ENCODE measurements around the gene IRF6. TPM values are rescaled to one million over a fixed set of nuclear protein-coding genes. Genes with fewer than 3 reads are reported as not detected.

IRF6 gene
- not detected in 2 replicates for total RNA-seq (2014; rRNA removed; shearing (Covaris generic))

DNA sequence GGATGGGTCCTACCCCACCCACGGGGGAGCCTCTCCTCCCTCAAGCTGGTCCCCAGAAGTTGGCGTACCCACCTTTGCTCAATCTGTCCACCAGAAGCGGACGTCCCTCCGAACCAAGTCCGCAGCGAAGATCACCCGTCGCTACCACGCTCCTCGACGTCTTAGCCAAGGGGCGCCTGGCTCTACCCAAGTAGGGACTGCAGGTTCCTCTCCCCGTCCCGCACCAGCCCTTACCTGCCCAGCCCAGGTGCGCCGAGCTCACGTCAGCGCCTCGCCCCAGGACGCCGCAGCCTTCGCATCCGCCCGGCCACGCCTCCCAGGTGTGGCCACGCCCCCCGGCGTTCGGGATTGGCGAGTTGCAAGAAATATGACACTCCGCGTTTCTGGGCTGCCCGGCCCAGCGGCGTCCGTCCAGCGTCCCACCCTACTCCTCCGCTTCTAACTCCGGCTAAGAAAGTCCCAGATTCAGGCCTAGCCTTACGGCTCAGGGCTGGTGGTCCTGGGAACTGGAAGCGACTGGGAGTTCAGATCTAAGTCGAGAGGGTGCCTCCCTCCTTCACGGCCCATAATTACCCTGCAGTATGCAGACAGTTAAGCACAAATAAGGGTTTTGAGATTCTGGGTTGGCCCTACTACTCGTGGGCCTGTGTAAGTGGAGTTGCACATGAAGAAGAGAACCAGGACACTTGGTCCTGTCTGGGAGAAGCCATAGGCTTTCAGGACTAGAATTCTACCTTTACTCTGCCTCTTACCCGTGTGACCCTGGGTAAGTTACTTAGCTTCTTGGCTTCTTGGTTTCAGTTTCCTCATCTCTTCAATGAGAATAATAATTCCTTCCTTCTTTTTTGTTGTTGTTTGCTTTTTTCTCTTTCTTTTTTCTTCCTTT is at the start of gene IRF6:
TSS of gene IRF6 (minus strand) at position 268 of the 886 bp plus-strand sequence. CDS start 4,729 bp downstream, outside the sequence.
- Histone ChIP-seq H3K27ac (no peak within 1 kb of the TSS), H3K36me3 (no peaks in the 10 kb centered on the region), H3K4me1 (replicated peaks) (peaks cover 12% of the 10 kb centered on the region), H3K27me3 (replicated peaks) (no peaks in the 10 kb centered on the region), H3K9me3 (replicated peaks) (no peaks in the 10 kb centered on the region), H3K4me3 (no peak within 1 kb of the TSS)
- no peak for DNase-seq (ENCODE audit: low read depth in 1 of 2, low spot score in 2 of 2)

DNA sequence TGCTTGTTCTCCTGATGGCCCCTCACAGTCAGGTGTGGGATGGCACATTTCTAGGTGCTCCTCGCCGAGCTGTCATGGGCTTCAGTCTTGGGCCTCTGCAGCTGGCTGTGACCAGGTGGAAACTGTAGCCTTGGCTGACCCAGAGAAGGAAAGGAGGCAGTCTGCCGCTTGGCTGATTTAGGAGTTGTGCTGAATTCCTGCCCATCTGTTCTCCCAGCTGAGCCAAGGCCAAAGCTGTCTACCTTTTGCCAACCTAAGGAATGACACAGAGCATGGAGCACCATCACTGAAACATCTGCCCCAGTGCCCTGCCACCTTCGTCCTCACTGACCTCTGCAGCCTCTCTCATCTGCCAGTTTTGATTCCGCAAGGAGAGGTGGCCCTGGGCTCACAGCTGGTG is 49.7 kb upstream of the IRF6 start:
- H3K27ac ChIP-seq: no peak overlapping the region
- peaks cover 35% of the 10 kb centered on the region for H3K36me3 ChIP-seq
- no peak overlapping the region for H3K4me3 ChIP-seq
- no peaks in the 10 kb centered on the region for H3K4me1 ChIP-seq (replicated peaks)
- H3K27me3 ChIP-seq (replicated peaks): no peaks in the 10 kb centered on the region
- no peak for DNase-seq (ENCODE audit: low read depth in 1 of 2, low spot score in 2 of 2)
- H3K9me3 ChIP-seq (replicated peaks): no peaks in the 10 kb centered on the region

DNA sequence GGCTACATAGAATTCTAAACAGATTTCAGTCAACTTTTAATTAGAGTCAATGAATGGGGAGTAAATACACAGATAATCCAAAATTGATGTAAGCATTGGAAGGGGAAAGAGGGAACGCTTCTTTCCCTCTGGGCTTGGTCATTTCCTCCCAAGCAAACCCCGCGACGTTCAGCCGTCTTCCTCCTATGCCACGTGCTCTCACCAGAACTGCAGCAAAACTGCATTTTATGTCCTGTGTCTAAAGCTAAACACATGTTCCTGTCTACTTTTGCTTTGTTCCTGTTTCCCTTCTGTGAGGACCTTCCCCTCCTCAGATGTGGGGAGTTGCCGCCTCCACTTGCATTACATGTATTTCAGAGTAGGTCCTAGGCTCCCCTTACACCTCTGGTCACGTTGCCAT is 49.1 kb upstream of the IRF6 start:
- Histone ChIP-seq H3K27me3 (replicated peaks) (no peaks in the 10 kb centered on the region), H3K4me3 (no peak overlapping the region), H3K36me3 (peaks cover 40% of the 10 kb centered on the region), H3K4me1 (replicated peaks) (peaks cover 5% of the 10 kb centered on the region), H3K9me3 (replicated peaks) (no peaks in the 10 kb centered on the region), H3K27ac (no peak overlapping the region)
- no peak for DNase-seq (ENCODE audit: low read depth in 1 of 2, low spot score in 2 of 2)

DNA sequence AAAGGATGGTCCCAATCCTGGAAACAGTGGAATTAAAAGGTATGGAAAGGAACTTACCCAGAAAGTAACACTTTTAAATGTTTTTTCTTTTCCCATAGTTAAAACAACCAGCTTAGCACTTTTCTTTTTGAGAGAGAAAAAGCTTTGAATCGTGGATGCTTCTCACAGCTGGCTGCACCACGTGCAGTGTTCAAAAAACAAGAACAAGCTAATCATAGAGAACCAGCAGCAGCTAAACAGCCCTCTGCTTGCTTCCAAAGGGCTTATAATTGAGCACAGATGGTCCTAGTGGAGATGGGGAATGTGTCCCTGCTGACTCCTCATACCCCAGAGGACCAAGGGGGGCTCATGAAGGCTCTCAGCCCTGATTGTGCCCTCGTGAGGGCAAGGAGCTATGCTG is 48.3 kb upstream of the IRF6 start:
- Histone ChIP-seq H3K4me1 (replicated peaks) (peaks cover 5% of the 10 kb centered on the region), H3K9me3 (replicated peaks) (no peaks in the 10 kb centered on the region), H3K36me3 (peaks cover 44% of the 10 kb centered on the region), H3K27ac (no peak overlapping the region), H3K4me3 (no peak overlapping the region), H3K27me3 (replicated peaks) (no peaks in the 10 kb centered on the region)
- DNase-seq (ENCODE audit: low read depth in 1 of 2, low spot score in 2 of 2): no peak

DNA sequence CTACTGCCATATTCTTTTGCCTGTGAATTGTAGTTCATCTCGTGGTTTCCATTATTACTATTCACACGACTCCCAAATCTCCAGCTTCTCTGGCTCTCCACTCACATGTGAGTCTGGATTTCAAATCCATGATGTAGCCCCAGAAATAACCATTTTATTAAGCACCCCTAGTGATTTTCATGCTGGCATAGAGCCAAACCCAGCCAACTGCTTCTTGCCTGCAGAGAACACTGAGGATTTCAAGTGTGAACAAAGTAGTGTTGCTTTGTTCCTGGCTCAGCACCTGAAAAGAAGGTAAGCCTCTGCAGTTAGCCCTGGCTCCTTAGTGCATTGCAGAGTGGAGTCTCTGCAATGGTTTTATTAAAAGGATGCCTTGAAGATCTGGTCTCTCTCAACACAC is 47.7 kb upstream of the IRF6 start:
- DNase-seq (ENCODE audit: low read depth in 1 of 2, low spot score in 2 of 2): no peak

GRCh38 chr1:209850342-209850979 is 44.5 kb upstream of the IRF6 start:
- Histone ChIP-seq H3K27ac (peak overlapping the region; percentile 59), H3K4me1 (replicated peaks) (peaks cover 12% of the 10 kb centered on the region), H3K36me3 (peaks cover 64% of the 10 kb centered on the region), H3K4me3 (no peak overlapping the region), H3K27me3 (replicated peaks) (no peaks in the 10 kb centered on the region), H3K9me3 (replicated peaks) (no peaks in the 10 kb centered on the region)
- peak; percentile 41 to 76 for DNase-seq (ENCODE audit: low read depth in 1 of 2, low spot score in 2 of 2)

More for the DNA sequence above, 47.7 kb upstream of the IRF6 start:
- Histone ChIP-seq H3K27me3 (replicated peaks) (no peaks in the 10 kb centered on the region), H3K9me3 (replicated peaks) (no peaks in the 10 kb centered on the region), H3K4me3 (no peak overlapping the region), H3K27ac (no peak overlapping the region), H3K36me3 (peaks cover 46% of the 10 kb centered on the region), H3K4me1 (replicated peaks) (peaks cover 5% of the 10 kb centered on the region)

- no peak for DNase-seq (ENCODE audit: low read depth in 1 of 2, low spot score in 2 of 2)
- peaks cover 72% of the 10 kb centered on the region for H3K36me3 ChIP-seq
- H3K27ac ChIP-seq: no peak overlapping the region
- H3K4me3 ChIP-seq: no peak overlapping the region
- no peaks in the 10 kb centered on the region for H3K9me3 ChIP-seq (replicated peaks)
- no peaks in the 10 kb centered on the region for H3K27me3 ChIP-seq (replicated peaks)
- peaks cover 12% of the 10 kb centered on the region for H3K4me1 ChIP-seq (replicated peaks)
Measured at GRCh38 chr1:209849388-209849787, 43.4 kb upstream of the IRF6 start.

DNA sequence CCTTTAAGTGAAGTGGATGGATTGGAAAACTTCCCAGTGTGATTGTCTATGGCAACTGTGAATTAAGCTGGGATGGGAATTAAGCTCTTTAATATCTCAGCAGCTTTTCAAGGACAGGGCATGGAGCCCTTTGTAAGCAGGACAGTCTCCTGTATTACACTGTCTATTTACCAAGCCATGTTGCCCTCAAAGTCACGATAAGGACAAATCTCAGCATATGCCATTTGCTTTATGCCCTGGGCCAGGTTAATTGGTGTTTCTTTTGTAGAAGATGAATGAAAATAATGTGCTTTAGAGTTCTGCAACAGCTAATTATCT is 39.4 kb upstream of the IRF6 start:
- H3K9me3 ChIP-seq (replicated peaks): no peaks in the 10 kb centered on the region
- H3K36me3 ChIP-seq: peaks cover 73% of the 10 kb centered on the region
- no peaks in the 10 kb centered on the region for H3K27me3 ChIP-seq (replicated peaks)
- peaks cover 20% of the 10 kb centered on the region for H3K4me1 ChIP-seq (replicated peaks)
- DNase-seq (ENCODE audit: low read depth in 1 of 2, low spot score in 2 of 2): no peak
- no peak overlapping the region for H3K4me3 ChIP-seq
- no peak overlapping the region for H3K27ac ChIP-seq

GRCh38 chr1:209844695-209845407 is 38.9 kb upstream of the IRF6 start:
- Histone ChIP-seq H3K9me3 (replicated peaks) (no peaks in the 10 kb centered on the region), H3K27ac (no peak overlapping the region), H3K36me3 (peaks cover 71% of the 10 kb centered on the region), H3K4me3 (no peak overlapping the region), H3K4me1 (replicated peaks) (peaks cover 21% of the 10 kb centered on the region), H3K27me3 (replicated peaks) (no peaks in the 10 kb centered on the region)
- DNase-seq (ENCODE audit: low read depth in 1 of 2, low spot score in 2 of 2): no peak

DNA sequence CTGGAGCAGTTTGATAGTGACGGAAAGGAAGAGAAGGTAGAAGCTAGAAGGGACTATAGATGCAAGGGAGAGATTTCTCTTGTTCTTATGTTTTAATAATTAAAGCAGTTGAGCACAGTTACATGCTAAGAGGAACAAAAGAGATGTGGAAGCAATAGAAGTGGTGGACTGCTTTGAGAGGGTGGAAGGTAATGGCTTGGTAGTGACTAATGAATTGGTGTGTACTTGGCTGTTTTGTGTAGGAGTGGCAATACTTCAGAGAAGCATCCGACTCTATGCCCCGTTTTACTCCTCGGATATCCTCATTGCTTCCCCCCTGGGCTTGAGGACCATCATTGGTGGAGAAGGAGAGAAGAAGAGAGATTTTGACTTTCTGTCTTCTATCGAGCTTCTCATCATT is 34.7 kb upstream of the IRF6 start:
- peaks cover 89% of the 10 kb centered on the region for H3K36me3 ChIP-seq
- no peaks in the 10 kb centered on the region for H3K27me3 ChIP-seq (replicated peaks)
- DNase-seq (ENCODE audit: low read depth in 1 of 2, low spot score in 2 of 2): no peak
- no peaks in the 10 kb centered on the region for H3K9me3 ChIP-seq (replicated peaks)
- peaks cover 36% of the 10 kb centered on the region for H3K4me1 ChIP-seq (replicated peaks)
- no peak overlapping the region for H3K4me3 ChIP-seq
- H3K27ac ChIP-seq: peak overlapping the region; percentile 87

DNA sequence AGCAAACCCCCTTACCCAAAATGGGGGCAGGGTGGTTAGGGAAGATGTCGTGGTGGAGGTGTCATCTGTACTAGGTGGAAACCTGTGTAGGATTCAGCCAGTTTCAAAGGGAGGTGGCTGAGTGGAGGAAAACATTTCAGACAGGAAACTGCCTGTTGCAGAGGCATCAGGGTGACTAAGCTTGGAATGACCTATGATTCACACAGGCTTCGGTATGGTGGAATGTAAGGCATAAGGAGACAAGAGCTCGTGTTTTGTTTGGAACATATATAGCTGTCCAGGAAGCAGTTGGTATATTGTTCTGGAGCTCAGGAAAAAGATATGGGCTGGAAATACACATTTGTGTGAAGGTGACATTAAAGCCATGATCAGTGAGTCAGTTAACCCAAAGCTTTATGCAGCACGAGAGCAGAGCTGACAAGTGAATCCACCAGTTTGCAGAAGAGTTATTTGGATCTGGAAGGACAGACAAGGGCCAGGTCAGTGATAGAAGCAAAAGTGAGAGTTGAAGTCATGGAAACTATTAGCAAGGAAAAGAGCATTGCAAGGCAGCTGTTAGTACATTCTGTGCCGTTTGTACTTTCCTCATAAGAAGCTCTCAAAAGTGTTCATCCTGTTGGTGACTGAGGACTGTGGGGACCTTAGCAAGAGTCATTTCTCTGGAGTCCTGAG is 34.1 kb upstream of the IRF6 start:
- Histone ChIP-seq H3K4me1 (replicated peaks) (peaks cover 40% of the 10 kb centered on the region), H3K27ac (peak overlapping the region; percentile 87), H3K4me3 (no peak overlapping the region), H3K27me3 (replicated peaks) (no peaks in the 10 kb centered on the region), H3K9me3 (replicated peaks) (no peaks in the 10 kb centered on the region), H3K36me3 (peaks cover 91% of the 10 kb centered on the region)
- DNase-seq (ENCODE audit: low read depth in 1 of 2, low spot score in 2 of 2): peak; percentile 85 to 86

DNA sequence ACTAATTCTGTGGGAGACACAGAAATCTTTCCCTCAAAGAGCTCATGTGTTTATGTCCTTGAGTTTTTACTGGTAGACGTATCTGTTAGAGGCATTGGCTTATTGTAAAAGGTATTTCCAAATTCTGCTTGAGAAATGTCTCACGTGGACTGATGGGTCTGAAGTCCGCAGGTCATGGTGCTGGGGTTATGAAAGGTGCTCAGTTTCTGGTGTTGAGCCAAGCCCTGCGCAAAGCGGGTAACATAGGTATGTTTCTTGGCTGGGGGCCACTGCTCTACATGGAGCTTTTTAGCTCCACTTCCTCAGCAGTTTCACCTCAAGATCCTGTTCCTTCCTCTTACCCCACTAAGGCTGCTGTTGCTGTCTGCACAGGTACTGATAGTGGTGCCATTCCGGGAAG is 32.6 kb upstream of the IRF6 start:
- Histone ChIP-seq H3K27me3 (replicated peaks) (no peaks in the 10 kb centered on the region), H3K36me3 (peaks cover 94% of the 10 kb centered on the region), H3K4me3 (no peak overlapping the region), H3K4me1 (replicated peaks) (peaks cover 40% of the 10 kb centered on the region), H3K27ac (0 out of 2 replicates have a peak overlapping the region, but pooled peaks have one; percentile 87), H3K9me3 (replicated peaks) (no peaks in the 10 kb centered on the region)
- DNase-seq (ENCODE audit: low read depth in 1 of 2, low spot score in 2 of 2): no peak

- H3K4me3 ChIP-seq: no peak overlapping the region
- no peaks in the 10 kb centered on the region for H3K27me3 ChIP-seq (replicated peaks)
- no peak for DNase-seq (ENCODE audit: low read depth in 1 of 2, low spot score in 2 of 2)
- H3K9me3 ChIP-seq (replicated peaks): no peaks in the 10 kb centered on the region
- no peak overlapping the region for H3K27ac ChIP-seq
- peaks cover 95% of the 10 kb centered on the region for H3K36me3 ChIP-seq
- peaks cover 40% of the 10 kb centered on the region for H3K4me1 ChIP-seq (replicated peaks)
Measured at GRCh38 chr1:209837671-209838070, 31.7 kb upstream of the IRF6 start.

Measured in SJSA1 (cell line).